Measurements from ENCODE around the gene SAMD5.

The SAMD5 gene

DNA sequence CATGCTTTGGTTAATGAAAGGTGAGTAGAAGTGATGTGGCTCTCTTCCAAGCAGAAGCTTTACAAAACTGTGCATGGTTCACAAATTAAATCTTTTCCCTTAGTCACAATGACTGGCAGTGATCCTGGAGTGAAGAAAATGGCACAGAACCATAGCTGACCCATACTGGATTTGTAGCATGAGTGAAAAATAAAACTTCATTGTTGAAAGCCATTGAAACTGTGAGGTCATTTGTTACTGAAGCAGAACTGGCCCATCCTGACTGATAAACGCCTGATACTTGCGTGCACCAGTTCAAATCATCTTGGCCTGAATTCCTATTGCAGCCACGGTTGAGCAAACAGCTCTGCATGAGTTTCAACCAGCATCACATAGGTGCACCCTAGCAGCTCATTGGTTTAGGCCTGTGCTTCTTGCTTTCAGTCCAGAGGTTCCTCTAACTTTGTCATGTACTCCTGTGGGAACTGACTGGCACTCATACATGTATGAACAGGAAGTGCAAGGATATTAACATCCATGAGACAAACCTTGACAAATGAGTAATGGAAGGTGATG lies 40.5 kb downstream of the SAMD5 start:
- ATAC-seq, result no peak
- TF ChIP-seq BACH2 (CRISPR knock-in tag; IDR thresholded peaks at IDR 0.05; ENCODE audit: borderline replicate concordance) (no peak), TCF4 (CRISPR knock-in tag; IDR thresholded peaks at IDR 0.05; ENCODE audit: borderline replicate concordance) (no peak), ARNTL (CRISPR knock-in tag; IDR thresholded peaks at IDR 0.05; ENCODE audit: borderline replicate concordance, low read depth) (no peak), ISL1 (CRISPR knock-in tag; IDR thresholded peaks at IDR 0.05) (no peak), OSR1 (CRISPR knock-in tag; IDR thresholded peaks at IDR 0.05) (no peak), CSDC2 (CRISPR knock-in tag; IDR thresholded peaks at IDR 0.05) (no peak), ZC3H10 (CRISPR knock-in tag; IDR thresholded peaks at IDR 0.05) (no peak), ZFP3 (CRISPR knock-in tag; IDR thresholded peaks at IDR 0.05) (no peak), GLIS3 (CRISPR knock-in tag; IDR thresholded peaks at IDR 0.05) (no peak), ZFP30 (CRISPR knock-in tag; IDR thresholded peaks at IDR 0.05) (no peak), PPARA (CRISPR knock-in tag; IDR thresholded peaks at IDR 0.05; ENCODE audit: borderline replicate concordance) (no peak), ZNF8 (CRISPR knock-in tag; IDR thresholded peaks at IDR 0.05) (no peak), SNAI2 (CRISPR knock-in tag; IDR thresholded peaks at IDR 0.05) (no peak), TOX (CRISPR knock-in tag; IDR thresholded peaks at IDR 0.05; ENCODE audit: borderline replicate concordance) (no peak), RARB (CRISPR knock-in tag; IDR thresholded peaks at IDR 0.05) (no peak)
- TF ChIP-seq, protein P1, sequence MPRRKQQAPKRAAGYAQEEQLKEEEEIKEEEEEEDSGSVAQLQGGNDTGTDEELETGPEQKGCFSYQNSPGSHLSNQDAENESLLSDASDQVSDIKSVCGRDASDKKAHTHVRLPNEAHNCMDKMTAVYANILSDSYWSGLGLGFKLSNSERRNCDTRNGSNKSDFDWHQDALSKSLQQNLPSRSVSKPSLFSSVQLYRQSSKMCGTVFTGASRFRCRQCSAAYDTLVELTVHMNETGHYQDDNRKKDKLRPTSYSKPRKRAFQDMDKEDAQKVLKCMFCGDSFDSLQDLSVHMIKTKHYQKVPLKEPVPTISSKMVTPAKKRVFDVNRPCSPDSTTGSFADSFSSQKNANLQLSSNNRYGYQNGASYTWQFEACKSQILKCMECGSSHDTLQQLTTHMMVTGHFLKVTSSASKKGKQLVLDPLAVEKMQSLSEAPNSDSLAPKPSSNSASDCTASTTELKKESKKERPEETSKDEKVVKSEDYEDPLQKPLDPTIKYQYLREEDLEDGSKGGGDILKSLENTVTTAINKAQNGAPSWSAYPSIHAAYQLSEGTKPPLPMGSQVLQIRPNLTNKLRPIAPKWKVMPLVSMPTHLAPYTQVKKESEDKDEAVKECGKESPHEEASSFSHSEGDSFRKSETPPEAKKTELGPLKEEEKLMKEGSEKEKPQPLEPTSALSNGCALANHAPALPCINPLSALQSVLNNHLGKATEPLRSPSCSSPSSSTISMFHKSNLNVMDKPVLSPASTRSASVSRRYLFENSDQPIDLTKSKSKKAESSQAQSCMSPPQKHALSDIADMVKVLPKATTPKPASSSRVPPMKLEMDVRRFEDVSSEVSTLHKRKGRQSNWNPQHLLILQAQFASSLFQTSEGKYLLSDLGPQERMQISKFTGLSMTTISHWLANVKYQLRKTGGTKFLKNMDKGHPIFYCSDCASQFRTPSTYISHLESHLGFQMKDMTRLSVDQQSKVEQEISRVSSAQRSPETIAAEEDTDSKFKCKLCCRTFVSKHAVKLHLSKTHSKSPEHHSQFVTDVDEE (CRISPR knock-in tag; IDR thresholded peaks at IDR 0.05), result no peak
- TF ChIP-seq, protein P2, sequence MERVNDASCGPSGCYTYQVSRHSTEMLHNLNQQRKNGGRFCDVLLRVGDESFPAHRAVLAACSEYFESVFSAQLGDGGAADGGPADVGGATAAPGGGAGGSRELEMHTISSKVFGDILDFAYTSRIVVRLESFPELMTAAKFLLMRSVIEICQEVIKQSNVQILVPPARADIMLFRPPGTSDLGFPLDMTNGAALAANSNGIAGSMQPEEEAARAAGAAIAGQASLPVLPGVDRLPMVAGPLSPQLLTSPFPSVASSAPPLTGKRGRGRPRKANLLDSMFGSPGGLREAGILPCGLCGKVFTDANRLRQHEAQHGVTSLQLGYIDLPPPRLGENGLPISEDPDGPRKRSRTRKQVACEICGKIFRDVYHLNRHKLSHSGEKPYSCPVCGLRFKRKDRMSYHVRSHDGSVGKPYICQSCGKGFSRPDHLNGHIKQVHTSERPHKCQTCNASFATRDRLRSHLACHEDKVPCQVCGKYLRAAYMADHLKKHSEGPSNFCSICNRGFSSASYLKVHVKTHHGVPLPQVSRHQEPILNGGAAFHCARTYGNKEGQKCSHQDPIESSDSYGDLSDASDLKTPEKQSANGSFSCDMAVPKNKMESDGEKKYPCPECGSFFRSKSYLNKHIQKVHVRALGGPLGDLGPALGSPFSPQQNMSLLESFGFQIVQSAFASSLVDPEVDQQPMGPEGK (CRISPR knock-in tag; IDR thresholded peaks at IDR 0.05; ENCODE audit: borderline replicate concordance), result no peak
- TF ChIP-seq, protein P3, sequence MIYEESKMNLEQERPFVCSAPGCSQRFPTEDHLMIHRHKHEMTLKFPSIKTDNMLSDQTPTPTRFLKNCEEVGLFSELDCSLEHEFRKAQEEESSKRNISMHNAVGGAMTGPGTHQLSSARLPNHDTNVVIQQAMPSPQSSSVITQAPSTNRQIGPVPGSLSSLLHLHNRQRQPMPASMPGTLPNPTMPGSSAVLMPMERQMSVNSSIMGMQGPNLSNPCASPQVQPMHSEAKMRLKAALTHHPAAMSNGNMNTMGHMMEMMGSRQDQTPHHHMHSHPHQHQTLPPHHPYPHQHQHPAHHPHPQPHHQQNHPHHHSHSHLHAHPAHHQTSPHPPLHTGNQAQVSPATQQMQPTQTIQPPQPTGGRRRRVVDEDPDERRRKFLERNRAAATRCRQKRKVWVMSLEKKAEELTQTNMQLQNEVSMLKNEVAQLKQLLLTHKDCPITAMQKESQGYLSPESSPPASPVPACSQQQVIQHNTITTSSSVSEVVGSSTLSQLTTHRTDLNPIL (CRISPR knock-in tag; IDR thresholded peaks at IDR 0.05; ENCODE audit: low read depth), result no peak
- TF ChIP-seq, protein P4, sequence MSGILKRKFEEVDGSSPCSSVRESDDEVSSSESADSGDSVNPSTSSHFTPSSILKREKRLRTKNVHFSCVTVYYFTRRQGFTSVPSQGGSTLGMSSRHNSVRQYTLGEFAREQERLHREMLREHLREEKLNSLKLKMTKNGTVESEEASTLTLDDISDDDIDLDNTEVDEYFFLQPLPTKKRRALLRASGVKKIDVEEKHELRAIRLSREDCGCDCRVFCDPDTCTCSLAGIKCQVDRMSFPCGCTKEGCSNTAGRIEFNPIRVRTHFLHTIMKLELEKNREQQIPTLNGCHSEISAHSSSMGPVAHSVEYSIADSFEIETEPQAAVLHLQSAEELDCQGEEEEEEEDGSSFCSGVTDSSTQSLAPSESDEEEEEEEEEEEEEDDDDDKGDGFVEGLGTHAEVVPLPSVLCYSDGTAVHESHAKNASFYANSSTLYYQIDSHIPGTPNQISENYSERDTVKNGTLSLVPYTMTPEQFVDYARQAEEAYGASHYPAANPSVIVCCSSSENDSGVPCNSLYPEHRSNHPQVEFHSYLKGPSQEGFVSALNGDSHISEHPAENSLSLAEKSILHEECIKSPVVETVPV (CRISPR knock-in tag; IDR thresholded peaks at IDR 0.05), result no peak
- TF ChIP-seq, protein P5, sequence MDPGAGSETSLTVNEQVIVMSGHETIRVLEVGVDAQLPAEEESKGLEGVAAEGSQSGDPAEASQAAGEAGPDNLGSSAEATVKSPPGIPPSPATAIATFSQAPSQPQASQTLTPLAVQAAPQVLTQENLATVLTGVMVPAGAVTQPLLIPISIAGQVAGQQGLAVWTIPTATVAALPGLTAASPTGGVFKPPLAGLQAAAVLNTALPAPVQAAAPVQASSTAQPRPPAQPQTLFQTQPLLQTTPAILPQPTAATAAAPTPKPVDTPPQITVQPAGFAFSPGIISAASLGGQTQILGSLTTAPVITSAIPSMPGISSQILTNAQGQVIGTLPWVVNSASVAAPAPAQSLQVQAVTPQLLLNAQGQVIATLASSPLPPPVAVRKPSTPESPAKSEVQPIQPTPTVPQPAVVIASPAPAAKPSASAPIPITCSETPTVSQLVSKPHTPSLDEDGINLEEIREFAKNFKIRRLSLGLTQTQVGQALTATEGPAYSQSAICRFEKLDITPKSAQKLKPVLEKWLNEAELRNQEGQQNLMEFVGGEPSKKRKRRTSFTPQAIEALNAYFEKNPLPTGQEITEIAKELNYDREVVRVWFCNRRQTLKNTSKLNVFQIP (CRISPR knock-in tag; IDR thresholded peaks at IDR 0.05; ENCODE audit: borderline replicate concordance, low read depth), result no peak

DNA sequence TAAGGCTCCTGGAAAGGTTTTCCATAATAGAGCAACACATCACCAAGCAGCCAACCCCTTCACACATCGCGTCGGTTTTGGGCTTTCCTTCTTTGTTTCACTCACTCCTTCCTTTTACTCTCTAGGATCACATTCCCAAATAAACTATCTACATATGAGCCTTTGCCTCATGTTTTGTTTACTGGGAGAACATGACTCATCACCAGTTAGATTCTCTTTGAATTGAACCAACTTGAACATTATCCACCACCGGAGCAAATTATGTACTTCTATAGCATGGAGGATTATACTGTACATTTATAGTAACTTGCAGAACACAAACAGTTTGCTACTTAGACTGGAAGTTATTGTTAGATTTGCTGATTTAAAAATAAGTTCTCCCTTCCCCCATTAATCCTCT lies 41.0 kb downstream of the SAMD5 start:
- ATAC-seq, result no peak
- TF ChIP-seq, protein P4 (CRISPR knock-in tag; IDR thresholded peaks at IDR 0.05), result no peak
- TF ChIP-seq PPARA (CRISPR knock-in tag; IDR thresholded peaks at IDR 0.05; ENCODE audit: borderline replicate concordance), result no peak

Data from SK-N-SH treated with all-trans-retinoic acid at 6 μM for 48 hours (cell line).